LNCAP (cell line): Measurements from ENCODE around the gene BARHL1.

Experiments used
- TF ChIP-seq, protein P1 (sequence below): fragments of 450-650 bp; IDR thresholded peaks from 2 replicates; pipeline ENCODE4 v1.5.1; 2017; ENCODE audit warnings: mild to moderate bottlenecking

The BARHL1 gene

GRCh38 chr9:132588501-132589147 is 6.2 kb downstream of the BARHL1 start:
- TF ChIP-seq, protein P1, sequence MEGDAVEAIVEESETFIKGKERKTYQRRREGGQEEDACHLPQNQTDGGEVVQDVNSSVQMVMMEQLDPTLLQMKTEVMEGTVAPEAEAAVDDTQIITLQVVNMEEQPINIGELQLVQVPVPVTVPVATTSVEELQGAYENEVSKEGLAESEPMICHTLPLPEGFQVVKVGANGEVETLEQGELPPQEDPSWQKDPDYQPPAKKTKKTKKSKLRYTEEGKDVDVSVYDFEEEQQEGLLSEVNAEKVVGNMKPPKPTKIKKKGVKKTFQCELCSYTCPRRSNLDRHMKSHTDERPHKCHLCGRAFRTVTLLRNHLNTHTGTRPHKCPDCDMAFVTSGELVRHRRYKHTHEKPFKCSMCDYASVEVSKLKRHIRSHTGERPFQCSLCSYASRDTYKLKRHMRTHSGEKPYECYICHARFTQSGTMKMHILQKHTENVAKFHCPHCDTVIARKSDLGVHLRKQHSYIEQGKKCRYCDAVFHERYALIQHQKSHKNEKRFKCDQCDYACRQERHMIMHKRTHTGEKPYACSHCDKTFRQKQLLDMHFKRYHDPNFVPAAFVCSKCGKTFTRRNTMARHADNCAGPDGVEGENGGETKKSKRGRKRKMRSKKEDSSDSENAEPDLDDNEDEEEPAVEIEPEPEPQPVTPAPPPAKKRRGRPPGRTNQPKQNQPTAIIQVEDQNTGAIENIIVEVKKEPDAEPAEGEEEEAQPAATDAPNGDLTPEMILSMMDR, result no peak

GRCh38 chr9:132589148-132590036 is 7.0 kb downstream of the BARHL1 start:
- TF ChIP-seq, protein P1, result no peak

- TF ChIP-seq, protein P1, result no peak
Measured at GRCh38 chr9:132590037-132590317, 7.6 kb downstream of the BARHL1 start.

GRCh38 chr9:132590318-132591182 is 8.1 kb downstream of the BARHL1 start:
- TF ChIP-seq, protein P1, result no peak

GRCh38 chr9:132591244-132591643 is 8.8 kb downstream of the BARHL1 start:
- TF ChIP-seq, protein P1, result no peak

DNA sequence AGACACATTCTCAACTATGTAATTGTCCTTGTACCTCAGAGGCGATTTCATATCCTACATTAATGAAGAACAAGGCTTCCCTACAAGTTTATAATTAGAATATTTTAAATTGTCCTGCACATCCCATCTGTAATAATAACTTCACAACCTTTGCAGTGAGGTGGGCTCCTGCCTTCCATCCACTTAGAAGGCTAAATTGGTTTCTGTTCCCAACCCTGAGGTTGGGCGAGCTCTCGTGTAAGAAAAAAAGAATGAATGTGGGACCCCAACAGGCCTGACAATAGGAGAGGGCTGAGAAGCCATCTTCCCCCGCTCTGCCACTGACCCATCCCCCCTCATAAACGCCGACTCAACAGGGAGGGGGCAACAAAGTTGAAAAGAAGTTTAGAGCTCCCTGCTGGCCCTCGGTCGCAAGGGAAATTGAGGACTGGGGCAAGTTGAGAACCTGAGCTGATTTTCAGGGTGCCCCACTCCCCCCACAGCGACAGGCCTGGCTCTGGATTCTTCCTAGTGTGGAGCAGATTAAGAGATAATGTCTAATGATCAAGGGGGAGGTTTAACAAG is 9.4 kb downstream of the BARHL1 start:
- TF ChIP-seq, protein P1, result no peak

DNA sequence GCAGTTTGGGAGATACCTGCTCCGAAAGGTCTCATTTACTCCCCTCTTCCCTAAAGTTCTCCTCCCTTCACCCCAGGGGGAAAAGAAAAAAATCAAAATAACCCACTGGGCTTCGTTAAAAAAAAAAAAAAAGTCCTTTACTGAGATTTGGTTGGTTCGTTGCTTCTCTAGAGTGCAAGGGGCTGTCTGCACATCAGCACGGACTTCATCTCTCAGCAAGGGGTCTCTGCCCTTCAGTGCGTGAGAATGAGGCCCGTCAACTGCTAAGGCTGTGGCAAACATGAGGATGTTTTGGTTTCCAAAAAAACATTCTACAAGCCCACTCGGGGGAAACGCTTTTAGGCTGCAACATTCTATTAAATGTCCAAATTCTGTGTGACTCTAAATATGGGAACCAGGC is 10.0 kb downstream of the BARHL1 start:
- TF ChIP-seq, protein P1, result no peak
